ENCODE data around the gene GNAI3. TPM values are rescaled to one million over a fixed set of nuclear protein-coding genes. Genes with fewer than 3 reads are reported as not detected.

Gene GNAI3
- total and polyA plus RNA-seq, 2 experiments from 2014 or later = 5.0 to 7.9 TPM

DNA sequence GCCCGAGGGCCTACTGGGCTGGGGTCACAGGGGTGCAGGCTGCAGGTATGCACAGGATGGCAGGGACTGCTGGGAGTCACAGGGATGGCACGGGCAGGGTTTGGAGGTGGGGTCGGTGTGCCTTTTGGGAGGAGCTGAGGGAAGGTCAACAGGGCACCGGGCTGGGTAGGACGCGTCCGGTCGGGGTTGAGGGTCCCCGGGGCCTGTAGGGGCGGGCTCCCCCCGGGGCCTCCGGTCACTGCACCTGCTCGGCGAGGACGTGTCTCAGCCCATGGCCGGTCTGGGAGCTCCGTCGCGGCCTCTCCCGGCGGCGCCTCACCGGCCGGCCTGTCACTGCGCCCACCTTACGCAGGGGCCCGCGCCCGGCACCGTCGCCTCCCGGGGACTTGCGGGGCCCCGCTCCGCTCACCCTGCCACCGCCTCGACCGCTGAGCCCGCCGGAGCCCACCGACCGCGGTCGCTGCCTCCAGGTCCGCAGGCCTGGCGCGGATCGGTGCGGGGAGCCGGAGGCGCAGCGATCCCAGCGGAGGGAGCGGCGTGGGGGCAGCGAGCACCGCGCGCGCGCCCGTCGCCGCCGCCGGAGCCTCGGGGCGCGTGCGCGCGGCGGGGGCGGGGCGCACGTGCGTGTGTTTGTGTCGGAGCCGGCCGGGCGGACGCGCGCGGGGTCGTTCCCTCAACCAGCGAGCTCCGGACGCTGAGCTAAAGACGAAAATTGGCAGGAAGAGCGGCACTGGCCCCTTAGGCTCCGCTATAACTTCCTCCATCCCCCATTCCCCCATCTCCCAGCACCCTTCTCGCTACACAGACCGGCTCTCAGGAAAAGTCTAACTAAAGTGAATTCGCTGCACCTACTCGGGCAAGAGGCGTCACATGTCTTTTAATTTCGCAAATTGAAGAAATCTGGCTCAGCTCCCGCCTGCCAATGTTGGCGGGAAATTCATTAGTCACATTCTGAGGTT lies 39.0 kb upstream of the GNAI3 start, which contains the start of gene AMIGO1:
AMIGO1 (minus strand) TSS at position 552 of the 959 bp plus-strand sequence. CDS start 815 bp downstream, outside the sequence.
- H3K9me3 ChIP-seq (ENCODE audit: low read depth) = no peaks in the 10 kb centered on the region
- no peaks in the 10 kb centered on the region for H3K36me3 ChIP-seq
- H3K27me3 ChIP-seq = peaks cover 49% of the 10 kb centered on the region
- TF ChIP-seq, protein P1, sequence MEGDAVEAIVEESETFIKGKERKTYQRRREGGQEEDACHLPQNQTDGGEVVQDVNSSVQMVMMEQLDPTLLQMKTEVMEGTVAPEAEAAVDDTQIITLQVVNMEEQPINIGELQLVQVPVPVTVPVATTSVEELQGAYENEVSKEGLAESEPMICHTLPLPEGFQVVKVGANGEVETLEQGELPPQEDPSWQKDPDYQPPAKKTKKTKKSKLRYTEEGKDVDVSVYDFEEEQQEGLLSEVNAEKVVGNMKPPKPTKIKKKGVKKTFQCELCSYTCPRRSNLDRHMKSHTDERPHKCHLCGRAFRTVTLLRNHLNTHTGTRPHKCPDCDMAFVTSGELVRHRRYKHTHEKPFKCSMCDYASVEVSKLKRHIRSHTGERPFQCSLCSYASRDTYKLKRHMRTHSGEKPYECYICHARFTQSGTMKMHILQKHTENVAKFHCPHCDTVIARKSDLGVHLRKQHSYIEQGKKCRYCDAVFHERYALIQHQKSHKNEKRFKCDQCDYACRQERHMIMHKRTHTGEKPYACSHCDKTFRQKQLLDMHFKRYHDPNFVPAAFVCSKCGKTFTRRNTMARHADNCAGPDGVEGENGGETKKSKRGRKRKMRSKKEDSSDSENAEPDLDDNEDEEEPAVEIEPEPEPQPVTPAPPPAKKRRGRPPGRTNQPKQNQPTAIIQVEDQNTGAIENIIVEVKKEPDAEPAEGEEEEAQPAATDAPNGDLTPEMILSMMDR (IDR thresholded peaks at IDR 0.05; ENCODE audit: low read depth, low read length) = no peak
- H3K27ac ChIP-seq = no peak within 1 kb of the TSS
- DNase-seq (ENCODE audit: low read depth in 1 of 2, low spot score in 1 of 2) = peak; percentile 59 to 87
- peak within 1 kb of the TSS; percentile 72 for H3K4me3 ChIP-seq
- H3K4me1 ChIP-seq (ENCODE audit: low read depth) = no peaks in the 10 kb centered on the region

DNA sequence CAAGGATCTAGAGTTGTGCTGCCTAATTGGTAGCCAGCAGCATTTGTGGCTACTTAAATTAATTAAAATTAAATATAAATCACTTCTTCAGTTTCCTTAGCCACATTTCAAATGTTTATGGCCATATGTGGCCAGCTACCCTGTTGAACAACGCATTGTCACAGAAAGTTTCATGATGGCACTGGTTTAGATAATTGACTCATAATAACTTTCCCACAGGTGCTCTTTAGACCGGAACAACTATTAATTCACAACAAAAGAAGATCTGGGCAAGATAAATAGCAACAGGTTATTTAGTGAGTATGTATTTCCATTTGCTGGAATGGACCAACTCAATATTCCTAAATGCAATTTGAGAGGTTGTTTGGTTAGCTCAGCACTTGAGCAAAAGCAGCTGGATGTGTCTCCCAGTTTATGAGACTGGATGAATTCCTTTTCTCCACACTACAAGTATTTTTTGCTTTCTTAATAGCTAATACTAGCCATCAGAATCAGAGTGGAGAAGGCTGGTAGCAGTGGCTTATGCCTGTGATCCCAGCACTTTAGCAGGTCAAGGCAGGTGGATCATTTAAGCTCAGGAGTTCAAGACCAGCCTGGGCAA lies 35.2 kb upstream of the GNAI3 start:
- H3K9me3 ChIP-seq (ENCODE audit: low read depth) = no peaks in the 10 kb centered on the region
- TF ChIP-seq, protein P1 (IDR thresholded peaks at IDR 0.05; ENCODE audit: low read depth, low read length) = no peak
- peaks cover 39% of the 10 kb centered on the region for H3K27me3 ChIP-seq
- DNase-seq (ENCODE audit: low read depth in 1 of 2, low spot score in 1 of 2) = no peak
- H3K4me3 ChIP-seq = no peak overlapping the region
- no peak overlapping the region for H3K27ac ChIP-seq
- H3K4me1 ChIP-seq (ENCODE audit: low read depth) = no peaks in the 10 kb centered on the region
- H3K36me3 ChIP-seq = no peaks in the 10 kb centered on the region

DNA sequence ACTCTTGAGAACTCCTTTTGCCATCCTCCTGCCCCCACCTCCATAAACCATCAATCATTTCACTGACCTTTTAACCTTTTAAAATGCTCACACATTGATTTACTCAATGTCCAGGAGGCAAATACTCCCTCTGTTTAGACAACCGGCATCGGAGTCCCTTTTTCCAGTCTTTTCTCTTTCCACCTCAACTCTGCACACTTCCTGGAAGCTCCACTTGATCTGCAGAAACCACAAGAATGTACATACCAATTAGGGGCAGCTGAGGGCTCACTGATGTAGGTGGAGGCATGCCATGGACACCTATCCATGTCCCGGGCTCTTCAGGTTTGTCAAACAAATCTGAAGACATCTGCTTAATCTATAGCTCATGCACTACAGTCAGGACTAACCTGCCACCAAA lies 33.6 kb upstream of the GNAI3 start:
- Histone ChIP-seq H3K9me3 (ENCODE audit: low read depth) (no peaks in the 10 kb centered on the region), H3K4me3 (no peak overlapping the region), H3K27me3 (peaks cover 33% of the 10 kb centered on the region), H3K36me3 (no peaks in the 10 kb centered on the region), H3K4me1 (ENCODE audit: low read depth) (no peaks in the 10 kb centered on the region), H3K27ac (no peak overlapping the region)
- DNase-seq (ENCODE audit: low read depth in 1 of 2, low spot score in 1 of 2) = no peak
- TF ChIP-seq, protein P1 (IDR thresholded peaks at IDR 0.05; ENCODE audit: low read depth, low read length) = no peak

DNA sequence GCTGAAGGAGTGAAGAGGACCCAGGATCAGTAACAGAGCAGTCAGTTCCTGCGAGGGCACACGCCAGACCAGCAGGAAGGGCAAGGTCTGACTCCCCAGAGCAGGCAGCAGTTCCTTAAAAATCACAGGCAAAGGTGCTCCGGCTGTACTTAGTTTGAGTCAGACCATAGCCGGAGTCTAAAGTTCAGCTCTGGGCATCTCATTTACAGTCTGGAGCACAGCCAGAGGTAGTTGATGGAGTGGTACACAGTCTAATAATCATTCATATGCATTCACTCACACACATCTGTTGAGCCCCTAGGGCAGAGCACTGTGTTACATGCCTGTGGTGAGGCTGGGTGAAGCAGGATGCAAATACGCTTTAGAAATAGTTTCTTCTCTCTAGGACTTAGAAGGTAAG lies 31.5 kb upstream of the GNAI3 start:
- peaks cover 22% of the 10 kb centered on the region for H3K27me3 ChIP-seq
- no peaks in the 10 kb centered on the region for H3K36me3 ChIP-seq
- H3K4me3 ChIP-seq = no peak overlapping the region
- TF ChIP-seq, protein P1 (IDR thresholded peaks at IDR 0.05; ENCODE audit: low read depth, low read length) = no peak
- H3K9me3 ChIP-seq (ENCODE audit: low read depth) = no peaks in the 10 kb centered on the region
- no peak for DNase-seq (ENCODE audit: low read depth in 1 of 2, low spot score in 1 of 2)
- no peaks in the 10 kb centered on the region for H3K4me1 ChIP-seq (ENCODE audit: low read depth)
- no peak overlapping the region for H3K27ac ChIP-seq

DNA sequence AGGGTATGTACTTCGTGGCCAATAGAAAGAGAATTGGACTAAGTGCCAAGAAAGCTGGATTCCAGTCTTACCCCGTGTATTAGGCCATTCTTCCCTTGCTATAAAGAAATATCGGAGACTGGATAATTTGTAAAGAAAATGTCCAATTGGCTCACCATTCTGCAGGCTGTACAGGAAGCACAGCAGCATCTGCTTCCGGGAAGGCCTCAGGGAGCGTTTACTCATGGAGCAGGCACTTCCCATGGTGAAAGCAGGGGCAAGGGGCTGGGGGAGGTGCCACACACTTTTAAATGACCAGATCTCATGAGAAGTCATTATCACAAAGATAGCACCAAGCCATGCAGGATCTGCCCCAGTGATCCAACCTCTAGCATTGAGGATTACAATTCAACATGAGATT lies 31.1 kb upstream of the GNAI3 start:
- Histone ChIP-seq H3K4me3 (no peak overlapping the region), H3K9me3 (ENCODE audit: low read depth) (no peaks in the 10 kb centered on the region), H3K27me3 (peaks cover 18% of the 10 kb centered on the region), H3K4me1 (ENCODE audit: low read depth) (no peaks in the 10 kb centered on the region), H3K36me3 (no peaks in the 10 kb centered on the region), H3K27ac (no peak overlapping the region)
- TF ChIP-seq, protein P1 (IDR thresholded peaks at IDR 0.05; ENCODE audit: low read depth, low read length) = no peak
- no peak for DNase-seq (ENCODE audit: low read depth in 1 of 2, low spot score in 1 of 2)
